Left renal pelvis (tissue), 4 donors: ENCODE data around the gene TFB2M. TPM values are rescaled to one million over a fixed set of nuclear protein-coding genes. Genes with fewer than 3 reads are reported as not detected.
A peak's percentile ranks its signal among the peaks of the same experiment; 100 is the strongest.

Source experiments
- DNase-seq, 4 donors: peaks; one replicate each; pipeline ENCODE4 v3.0.0-alpha.2; 2013; ENCODE audit warnings: low read depth in 4 of 4, low spot score in 3 of 4
- polyA plus RNA-seq, 4 donors: library from polyadenylated mRNA; unstranded; fragments of 120-200 nt; gene quantifications; one replicate each; pipeline ENCODE4 v1.2.1, GENCODE V29; 2013; ENCODE audit not compliant: insufficient read length in 4 of 4

TFB2M gene
- polyA plus RNA-seq, 4 donors, result 15.4 to 21.3 (median 20.9) TPM

- DNase-seq, result no peak
Observed at GRCh38 chr1:246517391-246517790, 48.7 kb downstream of the TFB2M start.

GRCh38 chr1:246516126-246516525, 49.9 kb downstream of the TFB2M start:
- no peak for DNase-seq

GRCh38 chr1:246515390-246516005, 50.6 kb downstream of the TFB2M start:
- DNase-seq, result no peak

- DNase-seq, result no peak
Observed at GRCh38 chr1:246513619-246514343, 52.3 kb downstream of the TFB2M start.

- no peak for DNase-seq
Observed at GRCh38 chr1:246513041-246513440, 53.0 kb downstream of the TFB2M start.

GRCh38 chr1:246512635-246513034, 53.4 kb downstream of the TFB2M start:
- no peak for DNase-seq

GRCh38 chr1:246512230-246512629, 53.8 kb downstream of the TFB2M start:
- DNase-seq, result no peak

- no peak for DNase-seq
Observed at GRCh38 chr1:246511203-246511602, 54.9 kb downstream of the TFB2M start.

GRCh38 chr1:246510147-246511030, 55.7 kb downstream of the TFB2M start:
- no peak for DNase-seq

GRCh38 chr1:246508897-246509688, 57.0 kb downstream of the TFB2M start:
- DNase-seq, result no peak

- DNase-seq, result peak; percentile 59 to 74 (median 72)
Observed at GRCh38 chr1:246506674-246507481, 59.2 kb downstream of the TFB2M start, which contains the start of gene SMYD3. SMYD3 (minus strand) TSS chr1:246507279.

- no peak for DNase-seq
Observed at GRCh38 chr1:246506367-246506673, 59.7 kb downstream of the TFB2M start.

- DNase-seq, result no peak
Observed at GRCh38 chr1:246503341-246503740, 62.7 kb downstream of the TFB2M start.

GRCh38 chr1:246497331-246497915, 68.6 kb downstream of the TFB2M start:
- peak in 3 of 4 donors; percentile 24 to 42 (median 31) for DNase-seq

GRCh38 chr1:246492611-246493245, 73.3 kb downstream of the TFB2M start:
- DNase-seq, result peak in 3 of 4 donors; percentile 59 to 61 (median 61)

- DNase-seq, result no peak
Observed at GRCh38 chr1:246491551-246492053, 74.5 kb downstream of the TFB2M start.
